Peyer's patch (tissue), 4 donors: ENCODE measurements around the gene BRINP1. TPM values are rescaled to one million over a fixed set of nuclear protein-coding genes. Genes with fewer than 3 reads are reported as not detected.

Experiments used
- DNase-seq, 3 donors: peaks; one replicate each; pipeline ENCODE4 v3.0.0-alpha.2; 2017 to 2019
- H3K27ac ChIP-seq, 4 donors: fragments of 200-600 bp; sonication (generic); one replicate each; pipeline ENCODE4 v1.5.1; 2016 to 2019
- H3K27me3 ChIP-seq, 2 donors: fragments of 200-600 bp; sonication (generic); one replicate each; pipeline ENCODE4 v1.5.1; 2019
- H3K36me3 ChIP-seq, 3 donors: fragments of 200-600 bp; sonication (generic); one replicate each; pipeline ENCODE4 v1.5.1; 2016 to 2019
- H3K4me1 ChIP-seq, 4 donors: fragments of 200-600 bp; sonication (generic); one replicate each; pipeline ENCODE4 v1.5.1; 2016 to 2019
- H3K4me3 ChIP-seq, 4 donors: fragments of 200-600 bp; sonication (generic); 1 replicate in 3 of 4; 2 replicates in 1 of 4; pipeline ENCODE4 v1.5.1; 2016 to 2019; ENCODE audit warnings: mild to moderate bottlenecking in 1 of 4
- H3K9me3 ChIP-seq, 4 donors: fragments of 200-600 bp; sonication (generic); one replicate each; pipeline ENCODE4 v1.5.1; 2016 to 2019; ENCODE audit warnings: mild to moderate bottlenecking in 1 of 4
- POLR2A ChIP-seq, 2 donors: fragments of 450-650 bp; IDR thresholded peaks; one replicate each; pipeline ENCODE4 v1.5.1; 2017; ENCODE audit warnings: antibody characterized with exemption in 2 of 2, mild to moderate bottlenecking in 2 of 2, moderate library complexity in 2 of 2
- total RNA-seq, 4 donors: library from RNA; depleted of rRNA; stranded (reverse); fragments of >200 nt; gene quantifications; one replicate each; pipeline ENCODE4 v1.1.0, GENCODE V29; 2016
- TF ChIP-seq, protein P1 (sequence below), 6 experiments: fragments of 450-650 bp in 4 of 6; fragments of 200-600 bp in 2 of 6; sonication (generic) in 1 of 6; IDR thresholded peaks; one replicate each; pipeline ENCODE4 v1.5.1; 2017 to 2019; ENCODE audit warnings: antibody characterized with exemption in 6 of 6, mild to moderate bottlenecking in 3 of 6, moderate library complexity in 1 of 6

BRINP1 gene
- total RNA-seq, 4 donors from 2014 or later: 0.47 TPM; not detected in 3

DNA sequence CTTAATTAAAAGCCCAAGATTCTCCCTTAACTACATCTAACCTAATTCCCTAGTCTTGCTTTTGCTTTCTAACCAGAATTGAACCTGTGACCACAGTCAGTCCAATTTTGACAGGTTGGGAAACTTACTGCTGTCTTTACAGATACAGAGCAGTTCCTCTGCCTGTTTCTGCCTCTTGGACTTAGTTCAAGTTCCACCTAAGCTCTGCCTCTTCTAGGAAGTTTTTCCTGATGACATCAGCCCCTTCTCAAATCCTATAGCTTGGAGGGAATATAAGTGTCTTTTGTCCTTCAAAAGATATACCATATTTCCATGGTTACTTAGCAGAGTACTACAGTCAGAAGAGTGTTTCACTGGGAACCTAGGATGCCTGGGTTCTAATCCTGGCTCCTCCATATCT, 31.7 kb downstream of the BRINP1 start:
- TF ChIP-seq POLR2A (IDR thresholded peaks at IDR 0.05): no peak
- TF ChIP-seq, protein P1, sequence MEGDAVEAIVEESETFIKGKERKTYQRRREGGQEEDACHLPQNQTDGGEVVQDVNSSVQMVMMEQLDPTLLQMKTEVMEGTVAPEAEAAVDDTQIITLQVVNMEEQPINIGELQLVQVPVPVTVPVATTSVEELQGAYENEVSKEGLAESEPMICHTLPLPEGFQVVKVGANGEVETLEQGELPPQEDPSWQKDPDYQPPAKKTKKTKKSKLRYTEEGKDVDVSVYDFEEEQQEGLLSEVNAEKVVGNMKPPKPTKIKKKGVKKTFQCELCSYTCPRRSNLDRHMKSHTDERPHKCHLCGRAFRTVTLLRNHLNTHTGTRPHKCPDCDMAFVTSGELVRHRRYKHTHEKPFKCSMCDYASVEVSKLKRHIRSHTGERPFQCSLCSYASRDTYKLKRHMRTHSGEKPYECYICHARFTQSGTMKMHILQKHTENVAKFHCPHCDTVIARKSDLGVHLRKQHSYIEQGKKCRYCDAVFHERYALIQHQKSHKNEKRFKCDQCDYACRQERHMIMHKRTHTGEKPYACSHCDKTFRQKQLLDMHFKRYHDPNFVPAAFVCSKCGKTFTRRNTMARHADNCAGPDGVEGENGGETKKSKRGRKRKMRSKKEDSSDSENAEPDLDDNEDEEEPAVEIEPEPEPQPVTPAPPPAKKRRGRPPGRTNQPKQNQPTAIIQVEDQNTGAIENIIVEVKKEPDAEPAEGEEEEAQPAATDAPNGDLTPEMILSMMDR (IDR thresholded peaks at IDR 0.05): no peak
- no peaks in the 10 kb centered on the region for H3K9me3 ChIP-seq
- no peak overlapping the region for H3K4me3 ChIP-seq
- no peaks in the 10 kb centered on the region for H3K36me3 ChIP-seq
- no peaks in the 10 kb centered on the region for H3K4me1 ChIP-seq
- no peaks in the 10 kb centered on the region for H3K27me3 ChIP-seq
- no peak for DNase-seq
- no peak overlapping the region for H3K27ac ChIP-seq

DNA sequence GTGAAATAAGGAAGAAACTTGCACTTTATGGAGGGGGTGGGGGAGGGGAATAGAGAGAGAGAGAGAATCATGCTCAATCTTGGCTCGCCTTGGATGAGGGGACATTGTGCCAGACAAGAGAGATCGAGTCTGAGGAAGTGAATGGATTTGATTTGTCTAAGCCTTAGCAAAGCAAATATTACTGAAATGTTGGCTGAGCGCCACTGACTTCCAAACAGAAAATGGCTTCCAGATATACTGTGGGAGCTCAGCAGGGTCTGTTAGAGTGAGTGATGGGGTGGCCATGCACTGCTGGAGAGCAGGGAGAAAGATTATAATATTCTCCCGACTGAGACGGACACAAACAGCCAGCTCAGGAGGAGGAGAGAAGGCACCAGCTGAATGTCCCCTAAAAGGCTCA, 34.5 kb downstream of the BRINP1 start:
- no peak overlapping the region for H3K4me3 ChIP-seq
- H3K36me3 ChIP-seq: no peaks in the 10 kb centered on the region
- no peaks in the 10 kb centered on the region for H3K4me1 ChIP-seq
- no peak overlapping the region for H3K27ac ChIP-seq
- H3K9me3 ChIP-seq: no peaks in the 10 kb centered on the region
- TF ChIP-seq POLR2A (IDR thresholded peaks at IDR 0.05): no peak
- TF ChIP-seq, protein P1 (IDR thresholded peaks at IDR 0.05): no peak
- H3K27me3 ChIP-seq: no peaks in the 10 kb centered on the region
- no peak for DNase-seq

DNA sequence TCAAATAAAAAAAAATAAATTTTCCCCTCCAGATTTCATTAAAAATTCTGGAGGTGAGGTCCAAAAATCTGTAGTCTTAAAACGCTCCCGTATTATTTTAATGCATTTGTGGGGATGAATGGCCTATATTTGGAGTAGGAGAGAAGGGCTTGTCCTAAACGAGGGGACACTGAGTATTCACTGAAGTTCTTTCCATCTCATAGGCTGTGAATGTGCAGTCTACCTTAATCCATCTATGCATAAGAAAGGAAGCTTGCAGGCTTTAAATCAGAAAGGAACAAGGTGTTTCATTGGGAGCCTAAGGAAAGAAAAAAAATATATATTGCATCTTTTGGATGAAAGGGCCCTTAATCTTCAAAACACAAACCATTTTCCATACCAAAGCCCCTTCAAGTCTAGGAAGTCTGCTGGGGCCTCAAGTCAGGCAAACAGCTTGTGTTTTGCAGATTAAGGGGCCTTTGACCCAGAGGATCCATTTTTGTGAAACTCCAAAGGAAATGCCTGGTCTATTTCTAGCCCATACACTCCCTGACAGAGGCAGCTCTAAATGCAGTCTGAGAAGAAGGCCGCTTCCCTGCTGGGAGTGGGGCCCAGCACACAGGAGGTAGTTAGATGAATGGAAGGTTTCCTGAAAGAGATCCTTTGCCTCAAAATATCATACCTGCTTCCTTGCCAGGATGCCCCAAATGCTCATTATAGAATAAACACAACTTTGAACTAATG, 35.6 kb downstream of the BRINP1 start:
- H3K36me3 ChIP-seq: no peaks in the 10 kb centered on the region
- no peak for TF ChIP-seq POLR2A (IDR thresholded peaks at IDR 0.05)
- TF ChIP-seq, protein P1 (IDR thresholded peaks at IDR 0.05): no peak
- no peak for DNase-seq

DNA sequence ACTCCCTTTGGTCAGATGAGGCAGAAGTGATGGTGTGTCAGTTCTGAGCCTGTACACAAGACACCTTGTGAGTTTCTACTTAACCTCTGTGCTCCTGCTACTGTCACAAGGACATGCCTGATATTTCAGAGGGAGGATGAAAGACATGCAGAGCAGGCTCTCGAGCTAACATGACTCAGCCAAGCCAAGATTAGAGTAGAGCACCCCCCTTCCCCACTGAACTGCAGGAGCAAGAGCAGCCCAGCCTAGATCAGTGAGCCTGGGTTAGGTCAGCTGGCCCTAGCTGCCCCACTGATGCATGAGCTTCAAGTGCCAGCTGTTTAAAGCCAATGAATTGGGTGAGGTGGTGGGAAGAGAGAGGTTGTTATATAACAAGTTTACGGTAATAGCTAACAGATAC, 36.7 kb downstream of the BRINP1 start:
- H3K27ac ChIP-seq: no peak overlapping the region
- TF ChIP-seq POLR2A (IDR thresholded peaks at IDR 0.05): no peak
- TF ChIP-seq, protein P1 (IDR thresholded peaks at IDR 0.05): no peak

More for the DNA sequence above, 35.6 kb downstream of the BRINP1 start:
- no peak overlapping the region for H3K27ac ChIP-seq
- H3K4me3 ChIP-seq: no peak overlapping the region
- no peaks in the 10 kb centered on the region for H3K27me3 ChIP-seq
- no peaks in the 10 kb centered on the region for H3K4me1 ChIP-seq
- no peaks in the 10 kb centered on the region for H3K9me3 ChIP-seq

DNA sequence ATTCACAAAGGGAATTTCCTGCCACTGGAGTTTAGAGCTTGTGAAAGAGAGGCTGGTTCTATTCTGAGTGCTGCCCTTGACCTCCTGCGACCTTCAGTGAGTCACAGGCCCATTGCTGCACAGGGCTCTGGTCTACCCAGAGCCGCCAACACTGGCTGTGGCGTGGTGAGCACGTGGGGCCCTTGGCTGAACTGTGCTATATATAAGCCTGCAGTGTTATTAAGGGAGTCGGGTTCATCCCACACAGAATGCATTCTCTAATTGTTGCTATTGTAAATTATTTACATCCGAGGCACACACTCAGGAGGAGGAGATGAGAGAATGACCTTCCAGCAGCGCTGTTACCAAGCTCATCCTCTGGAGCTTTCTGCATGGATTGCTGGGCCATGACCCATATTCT, 47.1 kb downstream of the BRINP1 start:
- no peak overlapping the region for H3K4me3 ChIP-seq
- H3K27me3 ChIP-seq: no peaks in the 10 kb centered on the region
- TF ChIP-seq, protein P1 (IDR thresholded peaks at IDR 0.05): no peak
- no peak for TF ChIP-seq POLR2A (IDR thresholded peaks at IDR 0.05)
- DNase-seq: no peak
- no peak overlapping the region for H3K27ac ChIP-seq
- no peaks in the 10 kb centered on the region for H3K36me3 ChIP-seq
- no peaks in the 10 kb centered on the region for H3K4me1 ChIP-seq
- no peaks in the 10 kb centered on the region for H3K9me3 ChIP-seq

More for the DNA sequence above, 36.7 kb downstream of the BRINP1 start:
- no peak overlapping the region for H3K4me3 ChIP-seq
- H3K27me3 ChIP-seq: no peaks in the 10 kb centered on the region
- H3K36me3 ChIP-seq: no peaks in the 10 kb centered on the region
- no peak for DNase-seq
- no peaks in the 10 kb centered on the region for H3K4me1 ChIP-seq
- no peaks in the 10 kb centered on the region for H3K9me3 ChIP-seq
